Stimulated activated CD4-positive, alpha-beta T cell treated with anti-CD3 and anti-CD28 coated beads, TNF-alpha, amount 100 ng/mL, for 4 hours (primary cell): ENCODE measurements around the gene CASKIN1.
A peak's percentile ranks its signal among the peaks of the same experiment; 100 is the strongest.

Experiments
- DNase-seq, 3 experiments: peaks; one replicate each; pipeline ENCODE4 v3.0.0-alpha.2; 2020; ENCODE audit warnings: low read depth in 3 of 3

CASKIN1 gene

GRCh38 chr16:2159175-2159838, 37.1 kb downstream of the CASKIN1 start:
- DNase-seq = no peak

GRCh38 chr16:2158262-2158638, 38.2 kb downstream of the CASKIN1 start:
- no peak for DNase-seq

GRCh38 chr16:2157480-2158261, 38.7 kb downstream of the CASKIN1 start:
- DNase-seq = no peak

- no peak for DNase-seq
Measured at GRCh38 chr16:2156849-2157224, 39.6 kb downstream of the CASKIN1 start.

- no peak for DNase-seq
Measured at GRCh38 chr16:2155977-2156848, 40.2 kb downstream of the CASKIN1 start.

GRCh38 chr16:2155091-2155950, 41.1 kb downstream of the CASKIN1 start, which contains the start of gene TRAF7:
TSS of gene TRAF7 (plus strand) at chr16:2155782. CDS start at chr16:2163921, 8,139 bp downstream.
- DNase-seq = peak; percentile 89 to 94 (median 93)

GRCh38 chr16:2154533-2155090, 41.8 kb downstream of the CASKIN1 start:
- no peak for DNase-seq

- DNase-seq = peak in 1 of 3 experiments; percentile 25
Measured at GRCh38 chr16:2152695-2153506, 43.5 kb downstream of the CASKIN1 start.

GRCh38 chr16:2151188-2152091, 45.0 kb downstream of the CASKIN1 start:
- DNase-seq = peak in 1 of 3 experiments; percentile 24

GRCh38 chr16:2150418-2151187, 45.8 kb downstream of the CASKIN1 start:
- peak in 1 of 3 experiments; percentile 17 for DNase-seq

GRCh38 chr16:2149630-2150417, 46.6 kb downstream of the CASKIN1 start:
- peak in 1 of 3 experiments; percentile 18 for DNase-seq

- no peak for DNase-seq
Measured at GRCh38 chr16:2148714-2149629, 47.4 kb downstream of the CASKIN1 start.

GRCh38 chr16:2147981-2148671, 48.3 kb downstream of the CASKIN1 start, which contains the start of gene RAB26:
TSS of gene RAB26 (plus strand) at chr16:2148625. CDS start at chr16:2148784, 159 bp downstream.
- peak in 2 of 3 experiments; percentile 17 to 36 for DNase-seq

GRCh38 chr16:2147378-2147777, 49.0 kb downstream of the CASKIN1 start:
- no peak for DNase-seq

GRCh38 chr16:2145843-2146242, 50.6 kb downstream of the CASKIN1 start:
- DNase-seq = no peak
